BJ (cell line): ENCODE results near the gene CHD1. TPM values are rescaled to one million over a fixed set of nuclear protein-coding genes. Genes with fewer than 3 reads are reported as not detected.
"Not testable (repeated sequence)": the region's sequence is repeated elsewhere in the genome, so short reads cannot be mapped to it uniquely, and the experiment has no call there.

ENCODE experiments used
- CTCF ChIA-PET: fragments of 350-600 bp; formaldehyde crosslinking; extraction: SDS; loops from one replicate; lab custom pipeline; 2021; ENCODE audit warnings: antibody characterized with exemption, inconsistent platforms; lab: Yijun Ruan, JAX
- POLR2A ChIA-PET: fragments of 300-600 bp; sonication (Branson Sonifier 250); formaldehyde crosslinking; extraction: SDS; loops from one replicate; lab custom pipeline; 2021; ENCODE audit warnings: antibody characterized with exemption; lab: Charles Lee
- DNase-seq: peaks from one replicate; pipeline ENCODE4 v3.0.0-alpha.2; 2011; ENCODE audit warnings: low read depth
- H3K27me3 ChIP-seq: 2 replicates; pipeline ENCODE4 v1.6.0; 2011; ENCODE audit warnings: low read length; ENCODE audit not compliant: control insufficient read depth, insufficient read depth
- H3K36me3 ChIP-seq: 2 replicates; pipeline ENCODE4 v1.5.1; 2011; ENCODE audit warnings: low read length; ENCODE audit not compliant: control insufficient read depth, insufficient read depth
- H3K4me3 ChIP-seq: 2 replicates; pipeline ENCODE4 v1.5.1; 2011; ENCODE audit warnings: low read depth, mild to moderate bottlenecking, control low read depth, low read length
- CTCF ChIP-seq: IDR thresholded peaks from 2 replicates; pipeline ENCODE4 v1.5.1; 2011; ENCODE audit warnings: low read depth, mild to moderate bottlenecking, control low read depth, inconsistent platforms, low read length, moderate library complexity; ENCODE audit not compliant: insufficient read depth
- polyA plus RNA-seq: library from polyadenylated mRNA; depleted of rRNA; stranded (reverse); fragments of >200 nt; gene quantifications from 2 replicates; pipeline ENCODE4 v1.2.3, GENCODE V29; 2011

The CHD1 gene
- polyA plus RNA-seq, 1 experiment = 6.5 TPM

- Histone ChIP-seq H3K27me3 (no peaks in the 10 kb centered on the region), H3K36me3 (no peaks in the 10 kb centered on the region), H3K4me3 (no peak overlapping the region)
- CTCF ChIA-PET = no interaction called here
- POLR2A ChIA-PET = no interaction called here
- DNase-seq = no peak
- TF ChIP-seq CTCF = no peak
Measured at GRCh38 chr5:98962587-98962986, 33.8 kb upstream of the CHD1 start.

GRCh38 chr5:98961665-98962344 is 33.0 kb upstream of the CHD1 start:
- Histone ChIP-seq H3K36me3 (no peaks in the 10 kb centered on the region), H3K4me3 (no peak overlapping the region), H3K27me3 (no peaks in the 10 kb centered on the region)
- DNase-seq = no peak
- TF ChIP-seq CTCF = no peak
- ChIA-PET POLR2A (no interaction called here), CTCF (no interaction called here)

GRCh38 chr5:98957307-98957706 is 28.5 kb upstream of the CHD1 start:
- ChIA-PET CTCF (no interaction called here), POLR2A (no interaction called here)
- Histone ChIP-seq H3K4me3 (no peak overlapping the region), H3K27me3 (no peaks in the 10 kb centered on the region), H3K36me3 (no peaks in the 10 kb centered on the region)
- no peak for DNase-seq
- no peak for TF ChIP-seq CTCF

- DNase-seq, CTCF ChIA-PET, POLR2A ChIA-PET: not testable (repeated sequence)
Measured at GRCh38 chr5:98955888-98956287, 27.1 kb upstream of the CHD1 start.

GRCh38 chr5:98955471-98955870 is 26.7 kb upstream of the CHD1 start:
- H3K36me3 ChIP-seq, POLR2A ChIA-PET, H3K4me3 ChIP-seq, DNase-seq, CTCF ChIA-PET, H3K27me3 ChIP-seq: not testable (repeated sequence)

More at GRCh38 chr5:98955888-98956287, 27.1 kb upstream of the CHD1 start:
- not testable (repeated sequence) for H3K36me3 ChIP-seq, H3K4me3 ChIP-seq, H3K27me3 ChIP-seq

GRCh38 chr5:98954392-98955028 is 25.7 kb upstream of the CHD1 start:
- DNase-seq = no peak
- TF ChIP-seq CTCF = no peak
- Histone ChIP-seq H3K4me3 (no peak overlapping the region), H3K27me3 (no peaks in the 10 kb centered on the region), H3K36me3 (no peaks in the 10 kb centered on the region)
- POLR2A ChIA-PET = no interaction called here
- CTCF ChIA-PET = no interaction called here
